ENCODE data around the gene E2F3.

Gene E2F3

GRCh38 chr6:20532881-20533280, 131.2 kb downstream of the E2F3 start:
- no peak for DNase-seq

DNA sequence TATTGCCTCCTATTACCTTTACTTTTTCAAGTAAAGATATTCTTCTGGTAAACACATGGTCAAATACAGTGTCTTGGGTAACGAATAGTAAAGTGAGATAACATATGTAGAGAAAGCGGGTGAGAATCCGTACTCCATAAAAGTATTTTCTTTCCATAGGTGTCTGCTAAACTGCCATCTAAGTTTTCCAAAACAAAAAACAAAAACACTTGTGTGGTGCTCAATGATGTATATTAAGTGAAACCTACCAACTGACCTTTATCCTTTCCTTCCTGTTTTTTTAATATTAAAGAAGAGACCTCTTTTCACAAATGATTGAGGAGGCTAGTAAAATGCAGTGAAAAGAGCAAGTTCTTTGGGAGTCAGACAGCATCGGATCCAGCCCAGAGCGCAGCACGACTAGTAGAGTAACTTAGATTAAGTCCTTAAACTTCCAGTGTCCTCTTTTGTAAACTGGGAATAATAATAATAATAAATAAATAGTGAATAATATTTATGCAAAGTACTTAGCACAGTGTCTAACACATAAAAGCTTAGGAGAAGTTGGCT, 132.1 kb downstream of the E2F3 start:
- DNase-seq: no peak

- peak in 55 of 56 donors; percentile 29 to 95 (median 80) for DNase-seq
Measured at GRCh38 chr6:20534295-20535262, 132.9 kb downstream of the E2F3 start, which contains the start of gene CDKAL1. TSS of gene CDKAL1 (plus strand) at chr6:20534457. CDS start at chr6:20546351, 11,894 bp downstream.

DNA sequence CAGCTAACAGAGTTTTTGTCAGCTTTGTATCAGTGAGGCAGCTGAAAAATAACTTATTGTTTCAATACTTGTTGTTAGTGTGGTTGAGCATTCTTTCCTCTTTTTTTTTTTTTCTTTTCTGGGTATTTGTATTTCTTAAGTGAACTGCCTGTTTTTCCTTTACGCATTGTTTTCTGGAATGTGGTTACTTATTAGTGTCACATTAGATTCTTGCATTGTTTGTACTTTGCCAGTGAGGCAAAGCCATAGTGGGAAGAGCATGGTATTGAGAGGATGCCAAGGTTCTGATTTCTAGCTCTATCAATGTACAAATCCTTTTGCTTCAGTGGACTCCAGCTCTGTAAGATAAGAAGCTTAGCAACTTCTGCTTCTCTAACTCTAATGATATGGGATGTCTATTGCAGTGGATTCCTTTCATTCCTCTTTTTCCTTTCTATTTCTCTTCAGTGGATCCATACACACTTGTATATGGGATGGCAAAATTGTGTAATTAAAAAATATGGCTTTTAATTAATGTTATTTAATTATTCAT, 136.5 kb downstream of the E2F3 start:
- DNase-seq: no peak

GRCh38 chr6:20538907-20539306, 137.2 kb downstream of the E2F3 start:
- no peak for DNase-seq

- no peak for DNase-seq
Measured at GRCh38 chr6:20539387-20539786, 137.7 kb downstream of the E2F3 start.

DNA sequence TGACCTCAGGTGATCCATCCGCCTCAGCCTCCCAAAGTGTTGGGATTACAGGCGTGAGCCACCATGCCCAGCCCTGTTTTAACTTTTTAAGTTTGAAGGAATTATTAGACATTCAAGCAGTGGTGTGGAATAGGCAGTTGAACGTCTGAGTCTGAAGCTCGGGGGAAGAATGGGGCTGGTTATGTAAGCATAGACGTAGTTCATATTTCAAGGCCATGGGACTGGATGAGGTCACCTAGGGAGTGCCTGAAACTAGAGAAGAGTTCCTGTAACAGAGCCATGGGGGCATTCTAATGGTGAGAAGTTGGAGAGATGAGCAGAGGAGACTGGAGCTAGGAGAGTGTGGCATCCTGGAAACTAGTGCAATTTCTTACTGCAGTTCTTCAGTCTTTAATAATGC, 139.0 kb downstream of the E2F3 start:
- DNase-seq: no peak

DNA sequence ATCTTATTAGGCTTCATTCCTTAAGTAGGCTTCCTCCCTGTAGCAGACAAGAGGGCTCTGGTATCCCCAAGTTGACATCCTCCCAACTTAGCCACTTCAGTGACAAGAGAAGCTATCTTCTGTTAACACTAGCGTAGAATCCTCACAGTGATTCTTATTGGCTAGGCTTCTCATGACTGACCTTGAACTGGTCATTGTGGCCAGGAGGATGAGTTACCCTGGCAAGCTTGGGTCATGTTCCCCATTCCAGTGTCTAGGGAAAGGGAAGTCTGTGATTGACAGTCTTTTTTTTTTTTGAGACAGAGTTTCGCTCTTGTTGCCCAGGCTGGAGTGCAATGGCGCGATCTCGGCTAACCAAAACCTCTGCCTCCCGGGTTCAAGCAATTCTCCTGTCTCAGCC, 139.7 kb downstream of the E2F3 start:
- no peak for DNase-seq

GRCh38 chr6:20542927-20543602, 141.4 kb downstream of the E2F3 start:
- DNase-seq: no peak
